OCI-LY7 (cell line): Measurements from ENCODE around the gene GLG1.
"Not testable (repeated sequence)": the region's sequence is repeated elsewhere in the genome, so short reads cannot be mapped to it uniquely, and the experiment has no call there.

ENCODE experiments used
- CTCF ChIP-seq: fragments of 200-600 bp; sonication (generic); conservative IDR thresholded peaks from 2 replicates; pipeline ENCODE4 v1.5.1; 2014; ENCODE audit warnings: mild to moderate bottlenecking, antibody characterized with exemption, low read length, moderate library complexity, mixed read lengths
- EZH2phosphoT487 ChIP-seq: fragments of 200-600 bp; sonication (generic); IDR thresholded peaks from 2 replicates; pipeline ENCODE4 v1.6.1; 2018; ENCODE audit warnings: low read depth, borderline replicate concordance, mild to moderate bottlenecking, mixed run types, antibody characterized with exemption, low read length, moderate library complexity, mixed read lengths

- TF ChIP-seq EZH2phosphoT487, CTCF: not testable (repeated sequence)
These were observed 187.1 kb downstream of the GLG1 start for GRCh38 chr16:74419811-74420210.
